Measurements from ENCODE around the gene THAP12. TPM values are rescaled to one million over a fixed set of nuclear protein-coding genes. Genes with fewer than 3 reads are reported as not detected.
"Not testable (repeated sequence)": the region's sequence is repeated elsewhere in the genome, so short reads cannot be mapped to it uniquely, and the experiment has no call there.

The THAP12 gene, protein sequence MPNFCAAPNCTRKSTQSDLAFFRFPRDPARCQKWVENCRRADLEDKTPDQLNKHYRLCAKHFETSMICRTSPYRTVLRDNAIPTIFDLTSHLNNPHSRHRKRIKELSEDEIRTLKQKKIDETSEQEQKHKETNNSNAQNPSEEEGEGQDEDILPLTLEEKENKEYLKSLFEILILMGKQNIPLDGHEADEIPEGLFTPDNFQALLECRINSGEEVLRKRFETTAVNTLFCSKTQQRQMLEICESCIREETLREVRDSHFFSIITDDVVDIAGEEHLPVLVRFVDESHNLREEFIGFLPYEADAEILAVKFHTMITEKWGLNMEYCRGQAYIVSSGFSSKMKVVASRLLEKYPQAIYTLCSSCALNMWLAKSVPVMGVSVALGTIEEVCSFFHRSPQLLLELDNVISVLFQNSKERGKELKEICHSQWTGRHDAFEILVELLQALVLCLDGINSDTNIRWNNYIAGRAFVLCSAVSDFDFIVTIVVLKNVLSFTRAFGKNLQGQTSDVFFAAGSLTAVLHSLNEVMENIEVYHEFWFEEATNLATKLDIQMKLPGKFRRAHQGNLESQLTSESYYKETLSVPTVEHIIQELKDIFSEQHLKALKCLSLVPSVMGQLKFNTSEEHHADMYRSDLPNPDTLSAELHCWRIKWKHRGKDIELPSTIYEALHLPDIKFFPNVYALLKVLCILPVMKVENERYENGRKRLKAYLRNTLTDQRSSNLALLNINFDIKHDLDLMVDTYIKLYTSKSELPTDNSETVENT
- total RNA-seq, result 92.5 TPM

DNA sequence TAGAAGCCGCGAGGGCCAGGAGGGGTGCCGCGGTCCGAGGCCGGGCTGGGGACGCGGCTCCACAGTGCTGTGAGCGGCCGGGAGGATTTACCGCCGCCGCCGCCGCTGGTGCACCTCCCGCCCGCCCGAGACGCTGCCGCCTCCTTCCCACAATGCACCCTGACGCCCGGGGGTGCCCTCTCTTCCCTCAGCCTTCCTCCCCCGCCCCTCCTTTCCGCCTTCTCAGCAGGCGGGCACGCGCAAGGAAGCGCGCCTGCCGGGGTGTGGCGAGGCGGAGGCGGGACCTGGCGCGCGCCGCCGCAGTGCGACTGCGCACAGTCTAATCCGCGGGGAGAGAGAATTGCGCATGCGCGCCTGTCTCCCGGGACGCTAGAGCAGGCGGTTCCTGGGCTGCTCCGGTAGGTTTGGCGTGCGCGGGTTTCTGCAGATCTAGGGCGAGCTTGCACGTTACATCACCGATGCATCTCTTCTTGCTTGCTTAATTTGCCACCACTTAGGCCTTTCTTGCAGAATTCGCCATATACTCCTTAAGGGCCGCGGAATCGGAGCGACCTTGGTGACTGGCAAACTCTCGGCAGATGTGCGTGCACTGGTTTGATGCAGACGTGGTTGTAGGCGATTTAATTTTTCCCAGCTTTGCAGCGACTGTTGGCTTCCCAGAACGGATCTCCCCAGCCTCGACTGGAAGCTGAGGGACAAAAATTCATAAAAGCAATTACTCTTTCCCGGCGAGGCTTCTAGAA lies at the start of gene THAP12, which contains the start of gene GVQW3:
THAP12 (minus strand) TSS at position 156 of the 743 bp plus-strand sequence. CDS start 296 bp downstream, outside the sequence.
GVQW3 (plus strand) TSS at position 347 of the 743 bp plus-strand sequence. CDS start 506 bp downstream, outside the sequence.
- FAIRE-seq (no peak), DNase-seq (ENCODE audit: low spot score in 2 of 2) (peak; percentile 98 to 99)

DNA sequence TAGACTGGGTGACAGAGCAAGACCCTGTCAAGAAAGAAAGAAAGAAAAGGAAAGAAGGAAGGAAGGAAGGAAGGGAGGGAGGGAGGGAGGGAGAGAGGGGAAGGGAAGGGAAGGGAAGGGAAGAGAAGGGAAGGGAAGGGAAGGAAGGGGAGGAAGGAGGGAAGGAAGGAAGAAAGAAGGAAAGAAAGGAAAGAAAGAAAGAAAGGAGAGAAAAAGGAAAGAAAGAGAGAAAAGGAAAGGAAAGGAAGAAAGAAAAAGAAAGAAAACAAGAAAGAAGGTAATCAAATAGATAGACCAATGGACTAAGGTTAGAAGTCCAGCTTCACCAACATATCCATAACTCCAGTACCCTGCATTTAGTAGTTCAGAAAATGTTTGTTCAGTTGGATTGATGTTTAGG lies 45.7 kb upstream of the THAP12 start:
- FAIRE-seq (no peak), DNase-seq (ENCODE audit: low spot score in 2 of 2) (no peak)

DNA sequence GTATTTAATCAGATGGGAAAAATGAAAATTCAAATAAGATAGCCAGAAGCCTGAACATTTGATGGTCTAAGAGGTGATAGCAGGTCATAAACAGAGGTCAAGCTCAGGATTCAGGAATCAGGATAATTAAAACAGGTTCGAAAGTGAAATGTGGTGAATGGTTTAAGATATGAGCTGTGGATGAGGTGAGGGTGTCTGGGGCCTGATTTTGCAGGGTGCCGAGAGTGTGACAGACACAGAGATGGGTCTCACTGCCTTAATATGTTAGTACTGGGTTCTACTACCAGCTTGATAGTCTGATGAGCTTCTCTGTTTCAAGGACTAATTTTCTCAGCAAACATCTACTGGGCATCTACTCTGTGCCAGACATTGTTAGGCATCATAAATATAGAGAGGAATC lies 44.0 kb upstream of the THAP12 start:
- no peak for DNase-seq (ENCODE audit: low spot score in 2 of 2)
- no peak for FAIRE-seq

DNA sequence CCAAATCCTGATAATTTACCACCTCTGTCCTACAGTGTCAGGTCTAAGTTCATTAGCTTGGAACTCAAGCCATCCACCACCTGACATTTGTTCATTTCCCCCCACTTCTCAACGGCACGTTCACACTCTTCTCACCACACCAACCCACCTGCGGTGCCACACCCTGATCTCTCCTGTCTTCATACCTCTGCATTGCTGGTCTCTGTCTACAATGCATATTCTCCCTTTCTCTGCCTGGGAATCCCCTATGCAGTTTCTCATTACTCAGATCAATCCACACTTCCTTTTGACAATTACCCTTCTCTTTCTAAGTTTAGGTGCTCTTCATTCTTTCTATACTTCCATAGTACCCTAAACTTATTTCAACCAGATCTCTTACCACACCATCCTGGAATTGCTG lies 43.4 kb upstream of the THAP12 start:
- FAIRE-seq (no peak), DNase-seq (ENCODE audit: low spot score in 2 of 2) (no peak)

DNA sequence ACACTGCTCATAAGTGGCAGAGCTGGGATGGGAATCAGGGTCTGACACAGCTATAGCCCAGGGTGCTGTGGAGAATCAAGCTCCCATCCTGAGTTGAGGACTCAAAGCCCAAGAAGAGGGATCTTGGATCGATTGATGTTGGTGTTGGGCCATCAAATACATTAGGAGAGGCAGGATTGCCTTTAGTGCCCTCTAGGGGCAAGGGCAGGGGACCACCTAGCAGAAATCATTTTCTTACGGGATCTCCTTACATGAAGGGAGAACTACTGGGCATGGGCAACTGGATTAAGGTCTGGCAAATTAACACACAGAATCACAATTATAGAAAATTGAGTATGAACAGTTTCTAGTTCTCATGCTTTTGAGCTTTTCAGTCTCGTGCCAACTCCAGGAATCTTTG lies 39.0 kb upstream of the THAP12 start:
- no peak for DNase-seq (ENCODE audit: low spot score in 2 of 2)
- FAIRE-seq, result no peak

DNA sequence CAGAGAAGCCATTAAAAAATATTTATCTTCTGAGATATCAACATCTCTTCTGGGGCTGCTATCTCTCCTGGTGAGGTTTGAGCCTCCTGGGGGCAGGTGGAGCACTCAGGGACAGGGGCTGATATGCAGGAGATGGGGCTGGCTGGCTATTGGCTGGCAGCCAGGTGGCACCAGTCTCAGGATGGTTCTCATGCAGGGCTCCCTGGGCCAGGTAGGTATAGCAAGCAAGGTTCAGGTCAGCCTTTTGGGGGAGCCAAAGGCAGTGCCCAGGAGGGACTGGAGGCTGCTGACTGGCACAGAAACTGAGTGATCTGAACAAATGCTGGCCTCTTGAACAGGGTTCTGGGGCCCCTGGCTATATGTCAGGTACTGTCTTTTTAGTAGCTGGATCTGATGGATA lies 34.1 kb upstream of the THAP12 start:
- FAIRE-seq (no peak), DNase-seq (ENCODE audit: low spot score in 2 of 2) (no peak)

DNA sequence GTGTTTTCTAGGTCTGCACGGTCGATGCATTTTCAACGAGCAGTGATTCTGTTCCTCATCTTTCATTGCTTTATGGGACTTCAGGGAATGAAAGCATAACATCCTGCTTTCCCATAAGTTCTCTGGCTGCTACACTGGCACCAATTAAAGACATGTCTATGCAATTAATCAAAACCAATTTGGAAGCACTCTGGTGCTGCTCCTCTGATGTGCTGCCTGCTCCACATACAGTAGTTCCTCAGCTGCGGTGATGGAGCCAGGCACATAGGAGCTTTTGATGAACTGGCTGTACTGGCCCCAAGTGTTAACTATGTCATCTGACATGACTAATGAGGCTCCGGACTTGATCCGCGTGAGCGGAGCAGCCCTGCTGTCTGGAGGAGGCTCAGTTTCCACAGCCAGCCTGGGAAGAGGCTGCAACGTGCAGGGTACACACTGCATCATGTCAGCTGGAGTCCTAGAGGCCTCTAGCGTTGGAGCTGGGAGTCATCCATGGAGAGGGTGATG lies 30.0 kb upstream of the THAP12 start:
- DNase-seq (ENCODE audit: low spot score in 2 of 2) (no peak), FAIRE-seq (no peak)

DNA sequence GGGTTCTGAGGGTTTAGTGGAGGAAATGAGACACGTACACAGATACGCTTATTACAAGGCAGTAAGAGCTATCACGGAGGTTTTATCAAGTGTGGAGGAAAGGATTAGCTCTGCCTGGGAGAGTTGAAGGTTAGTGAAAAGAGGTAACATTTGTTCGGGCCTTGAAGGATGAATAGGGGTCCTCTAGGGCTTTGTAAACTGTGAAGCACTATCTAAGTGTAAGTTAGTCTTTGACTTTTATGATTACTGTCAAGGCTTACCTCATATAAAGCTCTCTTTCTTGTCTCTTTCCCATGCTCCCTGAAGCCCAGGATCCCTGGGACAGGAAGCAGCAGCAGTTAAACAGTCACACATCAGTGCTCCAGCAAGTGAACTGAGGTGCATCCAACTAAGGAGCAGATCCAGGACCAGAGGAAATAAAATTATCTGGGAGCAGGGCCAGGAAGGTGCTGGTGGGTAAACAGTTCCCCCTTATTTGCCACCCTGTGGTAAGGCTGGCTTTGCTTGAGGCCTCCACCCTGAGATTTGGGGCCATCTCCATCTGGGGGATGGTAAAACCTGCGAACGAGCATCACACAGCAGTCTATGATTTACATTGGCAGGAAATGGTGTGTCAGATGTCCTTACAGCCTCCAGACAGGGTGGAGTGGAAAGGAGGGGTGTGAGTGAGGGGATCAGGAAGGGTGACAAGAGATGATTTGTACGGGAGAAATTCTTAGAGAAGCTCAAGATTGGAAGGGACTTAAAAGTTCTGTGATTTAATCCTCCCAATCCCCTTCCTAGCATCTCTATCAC lies 27.4 kb upstream of the THAP12 start:
- DNase-seq (ENCODE audit: low spot score in 2 of 2) (no peak), FAIRE-seq (no peak)

DNA sequence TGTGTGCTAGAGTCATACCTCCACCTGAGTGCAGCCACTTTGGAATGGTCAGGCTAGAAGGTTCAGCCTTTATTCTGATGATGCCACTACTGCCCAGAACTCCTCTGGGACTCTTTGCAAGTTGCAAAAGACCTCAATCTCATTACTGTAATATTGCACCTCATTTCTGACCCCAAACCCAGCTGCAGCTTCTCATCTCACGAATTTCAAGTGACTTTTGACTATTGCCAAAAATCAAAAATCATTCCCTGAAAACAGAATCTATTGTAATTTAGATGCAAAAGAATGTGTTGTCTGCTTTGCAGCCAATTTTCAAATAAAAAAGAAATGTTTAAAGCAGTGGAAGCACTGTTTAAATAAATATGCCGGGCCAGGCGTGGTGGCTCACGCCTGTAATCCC lies 25.4 kb upstream of the THAP12 start:
- FAIRE-seq (no peak), DNase-seq (ENCODE audit: low spot score in 2 of 2) (no peak)

DNA sequence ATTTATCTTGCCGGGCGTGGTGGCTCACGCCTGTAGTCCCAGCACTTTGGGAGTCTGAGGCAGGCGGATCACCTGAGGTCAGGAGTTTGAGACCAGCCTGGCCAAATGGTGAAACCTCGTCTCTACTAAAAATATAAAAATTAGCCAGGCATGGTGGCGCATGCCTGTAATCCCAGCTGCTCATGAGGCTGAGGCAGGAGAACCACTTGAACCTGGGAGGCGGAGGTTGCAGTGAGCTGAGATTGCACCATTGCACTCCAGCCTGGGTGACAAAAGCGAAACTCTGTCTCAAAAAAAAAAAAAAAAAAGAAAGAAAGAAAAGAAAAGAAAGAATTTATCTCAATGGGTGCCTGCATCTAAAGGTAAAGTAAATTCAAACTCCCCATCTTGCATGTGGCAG lies 20.6 kb upstream of the THAP12 start:
- not testable (repeated sequence) for DNase-seq (ENCODE audit: low spot score in 2 of 2); FAIRE-seq

DNA sequence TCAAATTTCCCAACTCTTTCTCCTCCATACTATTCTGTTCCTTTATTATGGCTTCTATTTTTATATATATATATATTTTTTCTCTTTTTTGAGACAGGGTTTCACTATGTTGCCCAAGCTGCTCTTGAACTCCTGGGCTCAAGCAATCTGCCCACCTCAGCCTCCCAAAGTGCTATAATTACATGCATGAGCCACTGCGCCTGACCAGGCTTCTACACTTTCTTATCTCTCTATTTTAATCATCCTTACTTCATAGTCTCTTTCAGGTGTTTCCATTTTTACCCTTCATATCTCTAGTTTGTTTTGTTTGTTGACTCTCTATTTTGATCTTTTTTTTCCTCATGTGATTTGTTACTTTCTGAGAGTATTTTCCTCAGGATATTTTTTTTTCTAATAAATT lies 20.0 kb upstream of the THAP12 start:
- no peak for FAIRE-seq
- DNase-seq (ENCODE audit: low spot score in 2 of 2), result no peak

DNA sequence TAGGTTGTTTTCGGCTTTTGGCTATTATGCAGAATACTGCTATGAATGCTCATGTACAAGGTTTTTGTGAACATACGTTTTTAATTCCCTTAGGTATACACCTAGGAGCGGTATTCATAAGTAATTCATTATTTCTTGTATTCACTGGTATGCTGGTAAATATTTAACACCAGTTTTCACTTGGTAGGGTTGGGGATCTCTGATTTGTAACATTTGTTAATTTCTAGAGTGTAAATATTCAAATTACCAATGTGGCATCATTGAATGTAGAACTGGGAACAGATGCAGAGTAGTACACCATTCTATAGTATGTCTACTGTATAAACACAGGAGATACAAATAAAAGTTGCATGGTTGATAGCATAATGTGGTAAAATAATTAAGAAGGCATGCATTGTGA lies 16.5 kb upstream of the THAP12 start:
- no peak for FAIRE-seq

DNA sequence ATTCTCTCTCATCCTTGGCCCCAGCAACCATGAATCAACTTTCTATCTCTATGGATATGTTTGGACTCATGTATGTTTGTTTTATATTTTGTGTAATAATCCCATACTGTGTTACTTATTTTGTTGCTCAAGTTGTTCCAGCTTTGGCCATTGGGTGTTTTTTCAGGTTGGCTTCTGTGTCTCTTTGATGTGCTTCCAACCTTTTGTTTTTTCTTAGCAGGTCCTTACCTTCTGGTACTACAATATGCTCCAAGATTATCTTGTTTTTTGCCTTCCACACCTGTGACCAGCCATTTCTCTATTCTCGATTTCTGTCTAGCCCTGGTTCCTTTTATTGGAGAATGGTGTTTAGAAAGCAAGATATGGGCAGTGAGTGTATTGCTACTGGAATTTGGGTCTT lies 14.4 kb upstream of the THAP12 start:
- DNase-seq (ENCODE audit: low spot score in 2 of 2), result no peak
- no peak for FAIRE-seq

More for the DNA sequence above, 16.5 kb upstream of the THAP12 start:
- no peak for DNase-seq (ENCODE audit: low spot score in 2 of 2)

DNA sequence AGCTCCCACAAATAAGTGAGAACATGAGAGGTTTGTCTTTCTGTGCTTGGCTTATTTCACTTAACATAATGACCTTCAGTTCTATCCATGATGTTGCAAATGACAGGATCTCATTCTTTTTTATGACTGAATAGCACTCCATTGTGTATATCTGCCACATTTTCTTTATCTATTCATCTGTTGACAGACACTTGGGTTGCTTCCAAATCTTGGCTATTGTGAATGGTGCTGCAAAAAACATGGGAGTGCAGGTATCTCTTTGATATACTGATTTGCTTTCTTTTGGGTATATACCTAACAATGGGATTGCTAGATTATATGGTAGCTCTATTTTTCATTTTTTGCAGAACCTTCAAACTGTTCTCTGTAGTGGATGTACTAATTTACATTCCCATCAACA lies 13.5 kb upstream of the THAP12 start:
- no peak for DNase-seq (ENCODE audit: low spot score in 2 of 2)
- FAIRE-seq, result no peak

DNA sequence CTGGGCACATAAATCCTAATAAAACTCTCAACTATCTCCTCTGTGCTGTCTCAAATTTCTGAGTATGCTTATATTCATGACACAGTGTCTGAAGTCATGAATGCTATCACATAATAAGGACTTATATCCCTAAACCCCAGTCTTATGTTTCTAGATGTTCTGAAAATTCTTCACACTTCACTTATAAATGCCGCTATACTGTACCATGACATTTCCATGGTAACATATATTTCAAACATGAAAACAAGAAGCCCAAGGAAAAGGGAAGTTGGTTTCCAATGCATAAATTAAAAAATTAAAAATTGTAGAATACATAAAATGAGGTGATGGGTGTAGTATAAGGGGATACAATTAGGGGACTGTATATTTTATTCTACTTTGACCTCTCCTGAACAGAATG lies 11.9 kb upstream of the THAP12 start:
- FAIRE-seq, result no peak

DNA sequence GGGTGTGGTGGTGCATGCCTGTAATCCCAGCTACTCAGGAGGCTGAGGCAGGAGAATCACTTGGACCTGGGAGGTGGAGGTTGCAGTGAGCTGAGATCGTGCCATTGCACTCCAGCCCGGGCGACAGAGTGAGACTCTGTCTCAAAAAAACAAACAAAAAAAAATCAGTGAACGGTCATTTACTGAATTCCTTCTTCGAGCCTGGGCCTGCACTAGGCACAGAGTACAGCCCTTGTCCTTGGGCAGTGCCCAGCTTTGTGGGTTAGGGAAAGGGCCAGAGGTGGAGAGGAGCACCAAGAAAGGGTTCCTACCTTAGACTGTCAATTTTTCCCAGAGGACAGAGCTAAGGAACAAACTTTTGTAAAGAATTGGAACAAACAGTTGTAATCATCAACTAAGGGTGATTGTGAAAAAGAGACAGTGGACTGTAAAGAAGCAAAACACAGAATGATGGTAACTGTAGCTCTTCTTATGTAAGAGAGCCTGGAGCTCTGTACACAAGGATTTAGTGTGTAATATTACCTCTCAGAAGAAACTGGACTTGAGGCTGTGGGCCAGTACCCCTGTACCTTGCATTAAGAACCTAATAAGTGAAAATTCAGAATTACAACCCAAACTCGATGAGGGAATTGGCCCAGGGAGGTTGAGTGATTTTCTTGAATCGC lies 11.0 kb upstream of the THAP12 start:
- no peak for FAIRE-seq
- DNase-seq (ENCODE audit: low spot score in 2 of 2), result no peak

More for the DNA sequence above, 11.9 kb upstream of the THAP12 start:
- no peak for DNase-seq (ENCODE audit: low spot score in 2 of 2)

DNA sequence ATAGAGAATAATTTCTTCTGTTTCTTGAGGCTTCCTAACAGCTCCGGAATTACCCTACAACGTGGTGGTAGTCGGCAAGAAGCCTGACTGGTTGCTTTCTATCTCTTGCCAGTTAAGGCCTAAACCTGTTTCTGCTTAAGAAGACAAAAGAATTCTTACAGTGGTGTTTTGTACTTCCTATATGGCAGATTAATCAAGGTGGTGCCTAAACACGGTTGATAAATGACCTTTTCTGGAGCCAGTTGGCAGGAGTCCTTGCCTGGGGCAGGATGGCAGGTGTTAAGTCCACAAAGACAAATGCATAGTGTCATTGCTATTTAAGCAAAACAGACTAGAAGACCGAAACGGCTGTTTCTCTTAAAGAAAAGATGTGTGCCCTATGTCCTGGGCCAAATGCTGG lies 10.1 kb upstream of the THAP12 start:
- FAIRE-seq (no peak), DNase-seq (ENCODE audit: low spot score in 2 of 2) (no peak)

DNA sequence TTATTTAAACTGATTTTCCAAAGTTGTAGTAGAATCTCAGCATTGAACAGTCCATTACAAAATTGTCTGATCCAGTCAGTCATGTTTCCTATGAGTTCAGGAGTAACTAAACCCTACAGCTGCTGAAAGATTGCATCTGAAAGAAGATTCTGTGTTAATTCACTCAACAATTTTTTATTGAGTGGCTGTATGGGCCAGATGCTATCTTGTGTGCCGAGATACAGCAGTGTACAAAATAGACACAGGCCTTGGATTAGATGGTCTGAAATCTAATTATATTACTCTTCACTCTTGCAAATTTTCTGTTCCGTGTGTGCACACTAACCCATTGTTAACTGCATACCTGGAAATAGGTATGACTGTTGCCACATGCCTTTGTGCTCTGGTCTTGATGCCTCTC lies 7.5 kb upstream of the THAP12 start:
- DNase-seq (ENCODE audit: low spot score in 2 of 2), result no peak
- no peak for FAIRE-seq

DNA sequence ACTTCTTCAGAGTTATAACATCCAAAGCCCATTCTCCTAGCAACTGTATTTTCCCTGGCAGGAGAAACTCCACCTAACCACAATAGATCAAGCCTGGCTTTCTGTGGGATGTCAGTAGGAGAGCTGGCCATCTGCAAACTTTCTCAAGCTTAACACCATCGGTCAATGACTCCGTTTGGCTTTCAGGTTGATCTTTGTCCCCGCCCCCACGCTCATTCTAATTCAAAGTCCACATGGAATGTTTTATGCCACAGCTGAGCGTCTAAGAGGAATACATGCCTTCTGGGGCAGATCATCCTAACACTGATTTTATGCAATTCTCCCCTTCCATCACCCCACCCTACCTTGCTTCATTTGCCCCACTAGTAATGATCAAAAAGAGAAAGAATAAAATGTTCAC lies 5.0 kb upstream of the THAP12 start:
- DNase-seq (ENCODE audit: low spot score in 2 of 2), result no peak
- FAIRE-seq, result no peak
